Epidermal melanocyte (primary cell): ENCODE measurements around the gene OR51A4.
"Not testable (repeated sequence)": the region's sequence is repeated elsewhere in the genome, so short reads cannot be mapped to it uniquely, and the experiment has no call there.

Source experiments
- DNase-seq: peaks from one replicate; pipeline ENCODE4 v3.0.0; 2011; ENCODE audit warnings: low spot score; ENCODE audit not compliant: insufficient read length

OR51A4 gene

GRCh38 chr11:4947505-4947904, at the start of gene OR51A4:
OR51A4 (minus strand) TSS chr11:4947605; CDS start chr11:4947100, 505 bp downstream.
- DNase-seq, result no peak

DNA sequence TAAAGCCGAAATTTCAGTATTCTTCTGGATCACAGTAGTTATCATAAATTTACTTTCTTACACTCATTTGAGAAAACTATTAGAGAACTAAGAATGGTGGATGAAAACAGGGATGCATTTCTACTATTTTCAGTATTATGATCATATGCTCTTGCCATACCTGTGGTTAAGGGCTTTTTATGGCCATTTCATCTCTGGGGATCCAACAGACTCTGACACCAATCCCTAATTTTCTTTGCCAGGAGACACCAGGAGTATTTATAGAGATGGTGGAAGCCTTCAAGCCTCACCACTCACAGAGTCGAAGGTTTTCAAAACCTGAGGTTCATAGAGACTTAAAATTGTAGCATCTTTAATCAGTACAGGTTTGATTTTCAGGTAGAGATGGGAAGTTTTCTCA, 47.1 kb upstream of the OR51A4 start, which contains the start of gene OR51L1:
Gene OR51L1 (plus strand): TSS at position 301 of the 400 bp plus-strand sequence. CDS start 4,132 bp downstream, outside the sequence.
- no peak for DNase-seq

GRCh38 chr11:4991060-4991459, 43.7 kb upstream of the OR51A4 start:
- DNase-seq, result no peak

DNA sequence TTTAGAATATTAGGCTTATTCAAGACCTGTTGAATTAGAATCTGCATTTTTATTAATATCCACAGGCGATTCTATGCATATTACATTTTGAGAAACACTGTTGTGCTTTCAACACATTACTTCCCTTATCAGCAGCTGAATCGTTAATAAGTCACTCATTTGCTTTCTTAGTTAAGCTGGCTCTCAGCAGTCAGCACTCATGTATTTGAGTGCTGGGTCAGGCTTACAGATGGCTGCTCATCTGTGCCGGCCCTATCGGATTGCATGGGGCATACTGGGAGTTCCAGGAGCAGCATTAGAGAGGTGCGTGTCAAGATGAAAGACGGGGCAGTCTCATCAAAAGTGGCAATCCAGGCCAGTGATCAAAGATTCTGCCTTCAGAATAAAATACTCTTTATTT, 36.4 kb upstream of the OR51A4 start:
- DNase-seq, result no peak

DNA sequence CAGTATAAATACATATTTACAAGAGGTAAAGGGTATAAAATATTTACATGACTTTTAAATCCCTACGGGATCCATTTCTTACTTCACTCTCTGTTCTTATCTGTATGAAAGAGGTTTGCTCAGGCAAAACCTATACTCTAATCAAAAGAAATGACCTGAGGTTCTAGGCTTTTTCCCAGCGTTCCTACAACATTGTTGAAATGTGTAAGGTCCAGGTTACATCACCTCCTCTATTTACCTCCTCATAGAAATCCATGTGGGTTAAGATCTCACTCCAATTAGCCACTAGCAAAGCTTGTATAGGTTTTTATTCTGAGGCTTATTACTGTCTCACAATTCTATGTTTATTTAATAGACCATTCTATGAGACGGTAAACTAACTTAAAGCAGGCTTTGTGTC, 35.3 kb upstream of the OR51A4 start:
- no peak for DNase-seq

GRCh38 chr11:4979036-4979435, 31.6 kb upstream of the OR51A4 start:
- DNase-seq, result no peak

GRCh38 chr11:4975436-4975835, 28.0 kb upstream of the OR51A4 start:
- DNase-seq, result no peak

DNA sequence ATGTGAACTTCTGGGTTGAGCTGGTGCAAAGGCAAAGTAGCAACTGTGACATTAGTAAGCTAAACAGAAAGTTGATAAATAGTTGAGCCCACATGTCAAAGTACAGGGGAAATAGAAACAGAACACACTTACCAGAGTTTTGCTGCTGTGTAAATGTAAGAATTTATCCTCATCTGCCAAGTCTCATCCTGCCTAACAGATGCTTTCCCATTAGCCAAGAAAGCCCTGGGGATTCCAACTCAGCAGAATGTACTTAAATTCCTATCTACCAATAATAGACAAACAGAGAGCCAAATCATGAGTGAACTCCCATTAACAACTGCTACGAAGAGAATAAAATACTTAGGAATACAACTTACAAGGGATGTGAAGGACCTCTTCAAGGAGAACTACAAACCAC, 15.4 kb upstream of the OR51A4 start:
- no peak for DNase-seq

GRCh38 chr11:4960877-4961276, 13.5 kb upstream of the OR51A4 start:
- no peak for DNase-seq

DNA sequence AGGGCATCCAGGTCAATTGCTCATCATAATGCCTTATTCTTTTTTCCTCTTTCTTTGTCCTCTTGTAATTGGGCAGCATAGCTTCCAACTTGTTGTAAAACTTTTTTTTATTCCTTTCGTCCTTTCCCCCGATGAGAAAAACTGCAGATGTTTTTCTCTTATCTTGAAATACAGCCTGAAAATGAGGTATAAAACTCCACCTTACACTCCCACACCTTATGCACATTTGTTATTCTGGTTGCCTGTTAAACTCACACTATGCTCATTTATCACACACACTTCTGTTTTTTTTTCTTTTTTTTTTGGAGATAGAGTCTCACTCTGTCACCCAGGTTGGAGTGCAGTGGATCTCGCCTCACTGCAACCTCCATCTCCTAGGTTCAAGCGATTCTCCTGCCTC, 10.0 kb upstream of the OR51A4 start:
- DNase-seq, result no peak

GRCh38 chr11:4955613-4956012, 8.2 kb upstream of the OR51A4 start, which contains the start of gene OR51A2:
OR51A2 (minus strand) TSS chr11:4955713; CDS start chr11:4955713, 0 bp downstream.
- DNase-seq, result not testable (repeated sequence)

DNA sequence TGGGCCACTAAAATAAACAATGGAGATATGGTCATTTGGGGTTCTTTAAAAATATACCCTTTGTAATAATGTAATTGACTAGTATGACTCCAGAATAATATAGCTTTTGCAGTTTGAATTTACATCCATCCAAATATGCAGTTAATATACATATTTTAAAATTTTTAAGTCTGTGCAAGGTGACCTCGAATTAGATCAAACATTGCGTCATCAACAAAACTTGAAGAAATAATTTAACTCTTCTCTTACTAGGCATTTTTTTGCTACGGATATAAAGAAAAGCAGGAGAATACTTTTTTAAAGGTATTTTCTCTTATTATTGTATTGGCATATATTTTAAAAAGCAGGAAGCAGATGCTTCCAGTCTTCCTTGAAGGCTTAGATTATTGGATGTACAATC, 10.7 kb downstream of the OR51A4 start:
- no peak for DNase-seq

DNA sequence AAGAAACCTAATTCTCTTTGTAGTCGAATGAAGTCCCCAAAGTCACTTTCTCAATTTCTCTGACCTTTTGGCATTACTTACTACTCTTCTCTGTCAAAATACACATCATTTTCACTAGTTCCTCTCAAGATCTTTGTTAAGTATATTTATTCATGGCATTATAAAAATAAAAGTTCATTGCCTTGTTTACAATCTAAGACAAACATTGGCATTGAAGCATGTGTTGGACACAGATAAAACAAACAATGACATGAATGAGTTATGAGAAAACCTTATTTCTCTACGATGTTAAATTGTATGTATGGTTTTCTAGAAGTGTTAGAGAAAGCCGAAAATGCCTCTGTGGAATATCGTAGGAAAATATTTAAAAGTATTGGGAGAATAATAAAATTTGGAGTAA, 14.7 kb downstream of the OR51A4 start:
- DNase-seq, result no peak

DNA sequence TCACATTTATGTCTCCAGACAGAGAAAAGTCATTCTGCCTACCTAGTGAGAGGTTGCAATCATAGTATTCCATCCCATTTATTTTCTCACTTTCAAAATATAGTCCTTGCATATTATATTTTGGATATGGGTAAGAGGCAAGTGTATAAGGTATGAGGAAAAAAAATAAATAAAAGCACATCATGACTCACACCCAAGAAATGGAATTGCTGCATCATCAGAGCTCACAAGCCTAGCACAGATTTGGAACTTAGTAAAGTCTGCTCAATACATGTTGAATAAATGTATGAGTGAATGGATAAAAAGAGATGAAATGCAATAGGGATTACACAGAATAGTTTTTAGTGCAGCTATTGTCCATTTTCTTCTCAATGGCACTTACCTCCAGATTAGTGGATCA, 20.8 kb downstream of the OR51A4 start:
- DNase-seq, result no peak

DNA sequence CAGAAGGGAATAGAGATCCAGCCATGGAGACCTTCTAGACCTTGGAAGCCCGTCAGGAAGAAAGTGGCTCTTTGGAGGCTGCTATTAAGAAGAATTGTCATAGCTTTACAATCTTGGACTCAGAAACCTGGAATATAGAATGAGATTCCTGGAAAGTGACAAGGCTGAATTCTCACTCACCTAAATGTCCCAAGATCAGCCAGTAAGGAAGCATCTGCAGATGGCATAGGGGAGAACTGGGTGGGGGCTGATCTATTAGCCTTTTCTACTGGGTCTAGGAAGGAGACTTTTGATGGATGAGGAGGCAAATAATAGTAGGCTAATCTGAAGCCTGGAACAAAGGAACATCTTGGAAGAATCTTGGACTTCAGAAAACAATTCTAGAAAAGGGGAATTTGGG, 23.2 kb downstream of the OR51A4 start, which contains the start of gene OR51G1:
Gene OR51G1 (minus strand): TSS at position 101 of the 400 bp plus-strand sequence. CDS start 0 bp downstream, at position 101.
- DNase-seq, result no peak

GRCh38 chr11:4922304-4922703, 25.1 kb downstream of the OR51A4 start:
- no peak for DNase-seq

GRCh38 chr11:4921796-4922195, 25.6 kb downstream of the OR51A4 start:
- no peak for DNase-seq

DNA sequence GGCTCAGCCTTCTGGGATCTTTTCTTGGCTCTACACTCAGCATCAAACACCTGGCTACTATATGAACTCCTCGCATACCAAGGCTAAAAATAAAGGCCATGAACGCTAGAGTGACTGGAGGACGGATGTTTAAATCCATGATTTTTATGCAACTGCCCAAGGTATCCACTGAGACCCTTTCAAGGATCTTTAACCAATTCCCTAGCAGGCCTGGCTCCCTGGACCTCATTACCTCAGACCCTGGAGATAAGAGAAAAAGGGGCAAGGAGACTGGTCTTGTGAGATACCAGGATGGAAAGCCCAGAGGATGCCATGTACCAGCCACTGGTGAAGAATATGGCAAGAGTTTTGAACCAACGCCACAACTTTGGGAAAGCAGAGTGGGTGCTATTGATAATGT, 28.2 kb downstream of the OR51A4 start, which contains the start of gene OR51G2:
Gene OR51G2 (minus strand): TSS at position 101 of the 400 bp plus-strand sequence. CDS start 3,687 bp downstream, outside the sequence.
- DNase-seq, result no peak

GRCh38 chr11:4916581-4916980, 30.8 kb downstream of the OR51A4 start:
- DNase-seq, result no peak

DNA sequence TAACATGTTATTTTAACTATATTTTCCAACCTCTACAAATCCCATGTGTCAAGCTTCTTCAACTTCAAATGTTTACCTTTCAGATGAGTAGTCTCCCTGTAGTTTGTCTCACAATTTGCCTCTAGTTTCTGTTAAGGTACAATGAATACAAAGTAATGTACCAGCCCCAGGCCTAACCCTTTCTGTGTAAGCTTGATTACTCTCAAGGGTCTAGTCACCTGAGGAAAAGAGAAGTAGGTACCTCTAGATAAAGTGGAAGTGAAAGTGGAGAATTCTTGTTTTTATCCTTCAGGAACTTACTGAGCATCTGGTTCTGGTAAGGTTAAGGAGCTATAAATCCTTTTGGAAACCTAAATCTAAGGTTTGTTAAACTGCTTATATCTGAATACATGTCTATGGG, 43.9 kb downstream of the OR51A4 start, which contains the start of gene OR51A7:
Gene OR51A7 (plus strand): TSS at position 300 of the 400 bp plus-strand sequence. CDS start 3,587 bp downstream, outside the sequence.
- DNase-seq, result no peak
